ENCODE results near the gene ZGPAT. TPM values are rescaled to one million over a fixed set of nuclear protein-coding genes. Genes with fewer than 3 reads are reported as not detected.

The ZGPAT gene
- total RNA-seq, 2 donors from 2014 or later: 28.8 to 29.5 TPM

DNA sequence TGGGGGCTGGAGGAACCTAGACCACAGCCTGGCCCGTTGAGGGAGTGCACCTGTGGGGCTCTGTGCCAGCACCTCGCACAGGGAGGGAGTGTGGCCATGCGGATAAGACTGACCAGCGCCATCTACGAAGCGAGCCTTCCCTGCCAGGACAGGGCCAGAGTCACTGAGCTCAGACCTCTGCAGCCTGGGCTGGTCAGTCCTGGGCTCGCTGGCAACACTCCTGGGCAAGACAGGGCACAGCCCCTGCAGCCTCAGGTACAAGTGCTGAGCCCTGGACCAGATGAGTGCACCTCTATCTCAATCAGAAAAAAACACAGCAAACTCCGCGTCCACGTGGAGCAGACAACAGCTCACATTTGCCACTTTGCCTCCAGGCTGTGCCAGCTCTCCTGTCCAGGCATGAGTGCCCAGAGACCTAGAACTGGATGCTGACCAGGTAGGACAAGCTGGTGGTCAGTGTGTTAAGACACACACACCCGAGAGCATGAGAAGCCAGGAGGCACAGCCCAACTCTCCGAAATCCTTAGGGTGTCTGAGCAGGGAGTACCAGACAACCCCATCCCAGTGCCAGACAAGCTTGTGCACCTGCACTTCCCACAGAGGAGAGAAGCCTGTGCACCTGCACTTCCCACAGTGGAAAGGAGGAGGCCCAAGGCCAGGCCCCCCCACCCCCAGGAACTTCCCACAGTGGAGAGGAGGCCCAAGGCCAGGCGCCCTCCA is 4.9 kb upstream of the ZGPAT start:
- Mint-ChIP-seq H3K9me3 (no peaks in the 10 kb centered on the region), H3K36me3 (ENCODE audit: low read depth) (peaks cover 25% of the 10 kb centered on the region), H3K4me3 (no peak overlapping the region), H3K27me3 (ENCODE audit: insufficient read depth) (no peaks in the 10 kb centered on the region), H3K4me1 (peaks cover 5% of the 10 kb centered on the region), H3K27ac (no peak overlapping the region)
- no peak overlapping the region for H3K9ac ChIP-seq (ENCODE audit: extremely low read depth, low read length, poor library complexity, severe bottlenecking)
- H3K4me3 ChIP-seq (ENCODE audit: low read length): no peak overlapping the region
- H3K9me3 ChIP-seq (ENCODE audit: control insufficient read depth, low read length): no peaks in the 10 kb centered on the region
- TF ChIP-seq, protein P1, sequence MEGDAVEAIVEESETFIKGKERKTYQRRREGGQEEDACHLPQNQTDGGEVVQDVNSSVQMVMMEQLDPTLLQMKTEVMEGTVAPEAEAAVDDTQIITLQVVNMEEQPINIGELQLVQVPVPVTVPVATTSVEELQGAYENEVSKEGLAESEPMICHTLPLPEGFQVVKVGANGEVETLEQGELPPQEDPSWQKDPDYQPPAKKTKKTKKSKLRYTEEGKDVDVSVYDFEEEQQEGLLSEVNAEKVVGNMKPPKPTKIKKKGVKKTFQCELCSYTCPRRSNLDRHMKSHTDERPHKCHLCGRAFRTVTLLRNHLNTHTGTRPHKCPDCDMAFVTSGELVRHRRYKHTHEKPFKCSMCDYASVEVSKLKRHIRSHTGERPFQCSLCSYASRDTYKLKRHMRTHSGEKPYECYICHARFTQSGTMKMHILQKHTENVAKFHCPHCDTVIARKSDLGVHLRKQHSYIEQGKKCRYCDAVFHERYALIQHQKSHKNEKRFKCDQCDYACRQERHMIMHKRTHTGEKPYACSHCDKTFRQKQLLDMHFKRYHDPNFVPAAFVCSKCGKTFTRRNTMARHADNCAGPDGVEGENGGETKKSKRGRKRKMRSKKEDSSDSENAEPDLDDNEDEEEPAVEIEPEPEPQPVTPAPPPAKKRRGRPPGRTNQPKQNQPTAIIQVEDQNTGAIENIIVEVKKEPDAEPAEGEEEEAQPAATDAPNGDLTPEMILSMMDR (conservative IDR thresholded peaks at IDR 0.05): no peak
- WGBS, 2 experiments (ENCODE audit: insufficient coverage in 1 of 2, insufficient read length in 1 of 2): 85 to 87% methylated on average over 12 to 13 of the region's 13 CpGs
- H3K27ac ChIP-seq (ENCODE audit: low read depth, low read length): no peak overlapping the region
- peaks cover 24% of the 10 kb centered on the region for H3K36me3 ChIP-seq (ENCODE audit: control insufficient read depth, insufficient read depth, low read length)
- peaks cover 5% of the 10 kb centered on the region for H3K4me1 ChIP-seq (ENCODE audit: control insufficient read depth, insufficient read depth, low read length)
- DNase-seq: no peak
- no peaks in the 10 kb centered on the region for H3K27me3 ChIP-seq (ENCODE audit: control insufficient read depth, insufficient read depth, low read length, poor library complexity, severe bottlenecking)

DNA sequence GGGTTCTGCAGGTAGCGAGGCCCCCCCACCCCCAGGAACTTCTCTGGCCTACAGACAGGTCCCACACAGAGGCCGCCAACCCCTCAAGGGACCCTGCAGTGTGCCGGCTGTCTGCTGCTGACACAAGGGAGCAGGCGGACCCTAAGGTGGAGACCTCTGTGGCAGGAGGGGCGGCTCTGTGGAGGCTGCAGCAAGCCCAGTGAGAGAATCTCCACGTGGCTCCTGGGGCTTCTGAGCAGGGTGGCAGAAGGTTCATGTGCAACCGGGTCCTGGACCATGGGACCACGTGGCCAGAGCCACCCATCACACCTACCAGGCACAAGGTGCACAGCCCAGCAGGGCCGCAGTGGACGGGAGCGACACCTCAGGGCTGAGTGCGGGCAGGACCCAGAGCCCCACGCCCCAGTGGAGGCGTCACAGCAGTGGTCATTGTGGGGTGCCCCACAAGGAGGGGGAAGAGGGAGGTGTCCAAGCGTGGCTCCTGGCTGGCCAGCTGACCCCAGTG is 4.3 kb upstream of the ZGPAT start:
- Mint-ChIP-seq H3K4me1 (peaks cover 6% of the 10 kb centered on the region), H3K36me3 (ENCODE audit: low read depth) (peaks cover 26% of the 10 kb centered on the region), H3K27ac (no peak overlapping the region), H3K27me3 (ENCODE audit: insufficient read depth) (no peaks in the 10 kb centered on the region), H3K4me3 (no peak overlapping the region), H3K9me3 (no peaks in the 10 kb centered on the region)
- H3K4me1 ChIP-seq (ENCODE audit: control insufficient read depth, insufficient read depth, low read length): peaks cover 5% of the 10 kb centered on the region
- no peak overlapping the region for H3K4me3 ChIP-seq (ENCODE audit: low read length)
- H3K36me3 ChIP-seq (ENCODE audit: control insufficient read depth, insufficient read depth, low read length): peaks cover 24% of the 10 kb centered on the region
- H3K27ac ChIP-seq (ENCODE audit: low read depth, low read length): no peak overlapping the region
- 93 to 98% methylated on average over 11 to 15 of the region's 15 CpGs for WGBS, 2 experiments (ENCODE audit: insufficient coverage in 1 of 2, insufficient read length in 1 of 2)
- H3K9ac ChIP-seq (ENCODE audit: extremely low read depth, low read length, poor library complexity, severe bottlenecking): no peak overlapping the region
- H3K27me3 ChIP-seq (ENCODE audit: control insufficient read depth, insufficient read depth, low read length, poor library complexity, severe bottlenecking): no peaks in the 10 kb centered on the region
- H3K9me3 ChIP-seq (ENCODE audit: control insufficient read depth, low read length): no peaks in the 10 kb centered on the region
- no peak for DNase-seq
- TF ChIP-seq, protein P1 (conservative IDR thresholded peaks at IDR 0.05): no peak

- TF ChIP-seq, protein P1 (conservative IDR thresholded peaks at IDR 0.05): no peak
- peaks cover 25% of the 10 kb centered on the region for H3K36me3 ChIP-seq (ENCODE audit: control insufficient read depth, insufficient read depth, low read length)
- peaks cover 31% of the 10 kb centered on the region for H3K36me3 Mint-ChIP-seq (ENCODE audit: low read depth)
- no peak overlapping the region for H3K4me3 ChIP-seq (ENCODE audit: low read length)
- no peak overlapping the region for H3K4me3 Mint-ChIP-seq
- H3K27ac ChIP-seq (ENCODE audit: low read depth, low read length): no peak overlapping the region
- DNase-seq: no peak
- H3K9me3 ChIP-seq (ENCODE audit: control insufficient read depth, low read length): no peaks in the 10 kb centered on the region
- no peaks in the 10 kb centered on the region for H3K27me3 Mint-ChIP-seq (ENCODE audit: insufficient read depth)
- H3K9ac ChIP-seq (ENCODE audit: extremely low read depth, low read length, poor library complexity, severe bottlenecking): no peak overlapping the region
- H3K27ac Mint-ChIP-seq: no peak overlapping the region
- H3K27me3 ChIP-seq (ENCODE audit: control insufficient read depth, insufficient read depth, low read length, poor library complexity, severe bottlenecking): no peaks in the 10 kb centered on the region
- WGBS, 2 experiments (ENCODE audit: insufficient coverage in 1 of 2, insufficient read length in 1 of 2): 94 to 96% methylated on average over 10 to 11 of the region's 11 CpGs
- peaks cover 9% of the 10 kb centered on the region for H3K4me1 Mint-ChIP-seq
- H3K9me3 Mint-ChIP-seq: no peaks in the 10 kb centered on the region
- H3K4me1 ChIP-seq (ENCODE audit: control insufficient read depth, insufficient read depth, low read length): peaks cover 11% of the 10 kb centered on the region
Observed at GRCh38 chr20:63703976-63704748, 3.7 kb upstream of the ZGPAT start.
